Breast epithelium (tissue), 4 donors: ENCODE data around the gene ANKRD39. TPM values are rescaled to one million over a fixed set of nuclear protein-coding genes. Genes with fewer than 3 reads are reported as not detected.

Experiments used
- DNase-seq, 2 donors: peaks; one replicate each; pipeline ENCODE4 v3.0.0-alpha.2; 2019; ENCODE audit warnings: low spot score in 2 of 2
- H3K27ac ChIP-seq, 2 donors: fragments of 200-600 bp; sonication (generic) in 1 of 2; one replicate each; pipeline ENCODE4 v1.5.1; 2016 to 2019; ENCODE audit warnings: mild to moderate bottlenecking in 1 of 2
- H3K27me3 ChIP-seq, 2 donors: fragments of 200-600 bp; sonication (generic) in 1 of 2; one replicate each; pipeline versions ENCODE4 v1.5.1 to v1.6.0; 2017 to 2019; ENCODE audit warnings: control low read depth in 1 of 2, mild to moderate bottlenecking in 1 of 2
- H3K36me3 ChIP-seq: fragments of 200-600 bp; one replicate; pipeline ENCODE4 v1.5.1; 2019
- H3K4me1 ChIP-seq, 2 donors: fragments of 200-600 bp; sonication (generic); one replicate each; pipeline ENCODE4 v1.5.1; 2016 to 2019; ENCODE audit warnings: control low read depth in 1 of 2
- H3K4me3 ChIP-seq, 3 donors: fragments of 200-600 bp; sonication (generic); 1 replicate in 2 of 3; 2 replicates in 1 of 3; pipeline ENCODE4 v1.5.1; 2016 to 2019; ENCODE audit warnings: mild to moderate bottlenecking in 3 of 3, moderate library complexity in 2 of 3
- H3K9me3 ChIP-seq, 2 donors: fragments of 200-600 bp; sonication (generic) in 1 of 2; one replicate each; pipeline ENCODE4 v1.5.1; 2016 to 2019; ENCODE audit warnings: control low read depth in 1 of 2
- POLR2A ChIP-seq: fragments of 450-650 bp; IDR thresholded peaks from one replicate; pipeline ENCODE4 v1.6.1; 2016; ENCODE audit warnings: antibody characterized with exemption, mild to moderate bottlenecking, moderate library complexity
- POLR2AphosphoS5 ChIP-seq, 3 donors: sonication (generic); formaldehyde crosslinking; IDR thresholded peaks; one replicate each; pipeline ENCODE4 v1.6.1; 2017; ENCODE audit warnings: antibody characterized with exemption in 3 of 3
- intact Hi-C: fragments of 100-400 bp; cut with DNase I; formaldehyde crosslinking; loops from one replicate; pipeline ENCODE4 v1.15.1; 2023; ENCODE audit warnings: low total_unique reads
- total RNA-seq, 3 donors: library from RNA; depleted of rRNA; stranded (reverse); fragments of >200 nt; gene quantifications; one replicate each; pipeline ENCODE4 v1.1.0, GENCODE V29; 2016
- TF ChIP-seq, protein P1 (sequence below), 3 donors: fragments of 450-650 bp; IDR thresholded peaks; one replicate each; pipeline ENCODE4 v1.5.1; 2016 to 2017; ENCODE audit warnings: antibody characterized with exemption in 3 of 3, mild to moderate bottlenecking in 3 of 3, moderate library complexity in 3 of 3

Gene ANKRD39, protein sequence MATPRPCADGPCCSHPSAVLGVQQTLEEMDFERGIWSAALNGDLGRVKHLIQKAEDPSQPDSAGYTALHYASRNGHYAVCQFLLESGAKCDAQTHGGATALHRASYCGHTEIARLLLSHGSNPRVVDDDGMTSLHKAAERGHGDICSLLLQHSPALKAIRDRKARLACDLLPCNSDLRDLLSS
- total RNA-seq, result 10 to 100 TPM in 1 of 3 donors, 1 to 10 TPM in 2; 8.8 to 15.8 (median 9.2) TPM

DNA sequence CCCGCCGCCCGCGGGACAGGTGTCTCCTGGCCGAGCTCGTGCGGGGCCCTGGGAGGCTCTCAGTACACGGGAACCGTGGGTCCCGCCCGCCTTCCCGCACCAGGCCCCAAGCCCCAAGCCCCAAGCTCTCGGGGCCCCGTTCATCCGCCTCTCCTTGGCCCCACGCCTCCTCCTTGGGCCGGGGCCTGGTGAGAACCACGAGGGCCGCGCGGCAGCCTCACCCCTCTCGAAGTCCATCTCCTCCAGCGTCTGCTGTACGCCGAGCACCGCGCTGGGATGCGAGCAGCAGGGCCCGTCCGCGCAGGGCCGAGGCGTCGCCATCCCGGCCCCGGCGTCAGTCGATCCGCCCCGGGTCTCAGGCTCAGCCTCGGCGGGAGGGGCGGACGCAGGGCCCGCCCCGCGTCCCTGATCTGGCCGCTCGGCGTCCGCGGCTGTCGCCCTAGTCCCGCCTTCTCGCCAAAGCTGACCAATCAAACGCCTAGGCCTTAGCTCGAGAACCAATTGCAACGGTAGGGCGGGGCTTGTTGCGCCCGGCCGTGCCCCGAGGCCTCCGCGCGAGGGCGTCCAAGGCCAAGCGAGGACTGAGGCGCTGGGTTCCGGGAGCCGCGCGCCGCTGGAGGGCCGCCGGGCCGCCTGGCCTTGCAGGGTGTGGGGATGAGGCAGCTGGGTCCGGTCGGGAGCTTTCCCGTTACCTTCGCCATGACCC lies at the start of gene ANKRD39:
Gene ANKRD39 (minus strand): TSS at position 350 of the 706 bp plus-strand sequence. CDS start 29 bp downstream, at position 321.
- intact Hi-C loops, result no loop called here

DNA sequence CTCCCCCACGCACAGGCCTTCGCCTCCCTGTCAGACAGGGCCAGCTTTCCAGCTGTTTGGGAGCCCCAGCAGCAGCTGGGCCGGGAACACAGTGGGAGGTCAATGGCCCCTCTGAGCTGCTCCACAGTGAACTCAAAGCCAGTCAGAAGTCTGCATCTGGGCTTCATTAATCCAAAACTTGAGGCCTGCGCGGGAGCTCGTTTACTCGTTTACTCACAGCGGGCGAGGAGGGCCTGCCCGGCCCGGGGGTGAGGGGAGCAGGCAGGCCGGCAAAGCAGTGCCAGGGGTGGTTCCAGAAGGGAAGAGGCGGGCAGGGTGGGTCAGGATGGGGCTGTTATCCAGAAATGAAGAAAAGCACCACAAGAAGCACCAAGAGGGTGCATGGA lies 48.9 kb upstream of the ANKRD39 start:
- DNase-seq, result no peak
- Histone ChIP-seq H3K9me3 (no peaks in the 10 kb centered on the region), H3K4me3 (peak overlapping the region; percentile 7 to 47 (median 31)), H3K36me3 (no peaks in the 10 kb centered on the region), H3K4me1 (peaks cover 11 to 20% of the 10 kb centered on the region in 2 donors), H3K27me3 (no peaks in the 10 kb centered on the region), H3K27ac (peak overlapping the region; percentile 91 to 97)
- TF ChIP-seq POLR2AphosphoS5 (IDR thresholded peaks at IDR 0.05) (peak in 1 of 3 donors; percentile 30), POLR2A (no peak)
- TF ChIP-seq, protein P1, sequence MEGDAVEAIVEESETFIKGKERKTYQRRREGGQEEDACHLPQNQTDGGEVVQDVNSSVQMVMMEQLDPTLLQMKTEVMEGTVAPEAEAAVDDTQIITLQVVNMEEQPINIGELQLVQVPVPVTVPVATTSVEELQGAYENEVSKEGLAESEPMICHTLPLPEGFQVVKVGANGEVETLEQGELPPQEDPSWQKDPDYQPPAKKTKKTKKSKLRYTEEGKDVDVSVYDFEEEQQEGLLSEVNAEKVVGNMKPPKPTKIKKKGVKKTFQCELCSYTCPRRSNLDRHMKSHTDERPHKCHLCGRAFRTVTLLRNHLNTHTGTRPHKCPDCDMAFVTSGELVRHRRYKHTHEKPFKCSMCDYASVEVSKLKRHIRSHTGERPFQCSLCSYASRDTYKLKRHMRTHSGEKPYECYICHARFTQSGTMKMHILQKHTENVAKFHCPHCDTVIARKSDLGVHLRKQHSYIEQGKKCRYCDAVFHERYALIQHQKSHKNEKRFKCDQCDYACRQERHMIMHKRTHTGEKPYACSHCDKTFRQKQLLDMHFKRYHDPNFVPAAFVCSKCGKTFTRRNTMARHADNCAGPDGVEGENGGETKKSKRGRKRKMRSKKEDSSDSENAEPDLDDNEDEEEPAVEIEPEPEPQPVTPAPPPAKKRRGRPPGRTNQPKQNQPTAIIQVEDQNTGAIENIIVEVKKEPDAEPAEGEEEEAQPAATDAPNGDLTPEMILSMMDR (IDR thresholded peaks at IDR 0.05), result no peak
- intact Hi-C loops, result no loop called here

More for the DNA sequence above, at the start of gene ANKRD39:
- Histone ChIP-seq H3K4me1 (peaks cover 5 to 6% of the 10 kb centered on the region in 2 donors), H3K4me3 (peak within 1 kb of the TSS; percentile 79 to 94 (median 86)), H3K27ac (peak within 1 kb of the TSS; percentile 78 to 91), H3K27me3 (no peaks in the 10 kb centered on the region), H3K36me3 (no peaks in the 10 kb centered on the region), H3K9me3 (no peaks in the 10 kb centered on the region)
- peak; percentile 98 for DNase-seq
- TF ChIP-seq POLR2A (no peak), POLR2AphosphoS5 (IDR thresholded peaks at IDR 0.05) (peak; percentile 60 to 67 (median 66))
- TF ChIP-seq, protein P1 (IDR thresholded peaks at IDR 0.05), result peak; percentile 65 to 74 (median 66)

DNA sequence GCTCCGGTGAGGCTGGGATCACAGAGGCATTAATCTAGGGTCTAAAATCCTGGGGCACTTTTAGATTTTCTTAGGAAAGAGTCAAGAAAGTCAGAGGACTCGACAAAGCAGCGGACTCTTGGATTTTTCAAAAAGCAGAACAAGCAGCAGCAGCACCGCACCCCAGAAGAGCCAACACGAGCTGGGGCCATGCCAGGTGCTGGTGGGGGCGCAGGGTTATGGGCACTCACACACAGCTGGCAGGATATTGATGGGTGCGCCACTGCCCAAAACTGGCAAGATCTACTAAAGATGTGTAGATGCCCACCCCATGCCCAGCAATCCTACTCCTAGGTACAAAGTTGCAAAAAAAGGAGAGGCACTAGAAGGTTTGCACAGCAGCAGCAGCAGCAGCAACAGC lies 46.0 kb upstream of the ANKRD39 start:
- no peak for DNase-seq
- TF ChIP-seq POLR2AphosphoS5 (IDR thresholded peaks at IDR 0.05) (no peak), POLR2A (no peak)
- TF ChIP-seq, protein P1 (IDR thresholded peaks at IDR 0.05), result no peak
- Histone ChIP-seq H3K36me3 (no peaks in the 10 kb centered on the region), H3K4me1 (peaks cover 11 to 24% of the 10 kb centered on the region in 2 donors), H3K4me3 (no peak overlapping the region), H3K27ac (no peak overlapping the region), H3K9me3 (no peaks in the 10 kb centered on the region), H3K27me3 (no peaks in the 10 kb centered on the region)
- intact Hi-C loops, result no loop called here

DNA sequence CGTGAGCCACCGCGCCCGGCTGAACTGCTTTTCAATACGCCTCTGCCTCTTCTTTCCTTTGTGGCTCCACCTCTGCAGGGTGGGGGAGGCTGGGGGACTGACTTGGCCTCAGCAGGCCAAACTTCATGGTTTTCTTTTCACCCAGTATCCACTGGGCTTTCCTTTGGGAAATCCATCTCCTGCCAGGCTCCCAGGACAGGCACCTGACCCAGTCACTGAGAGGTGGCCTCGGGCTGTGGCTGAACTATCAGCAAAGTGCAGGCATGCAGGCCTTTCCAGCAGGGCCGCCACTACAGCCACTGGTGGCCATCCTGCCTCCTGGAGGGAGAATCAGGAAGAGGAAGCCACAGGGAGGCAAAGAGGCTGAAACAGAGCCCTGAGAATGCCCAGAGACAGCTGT lies 45.5 kb upstream of the ANKRD39 start:
- H3K27ac ChIP-seq, result no peak overlapping the region
- peaks cover 11 to 25% of the 10 kb centered on the region in 2 donors for H3K4me1 ChIP-seq
- no peak overlapping the region for H3K4me3 ChIP-seq
- H3K27me3 ChIP-seq, result no peaks in the 10 kb centered on the region
- TF ChIP-seq POLR2A (no peak), POLR2AphosphoS5 (IDR thresholded peaks at IDR 0.05) (no peak)
- TF ChIP-seq, protein P1 (IDR thresholded peaks at IDR 0.05), result no peak
- H3K9me3 ChIP-seq, result no peaks in the 10 kb centered on the region
- DNase-seq, result no peak
- intact Hi-C loops, result no loop called here
- no peaks in the 10 kb centered on the region for H3K36me3 ChIP-seq

DNA sequence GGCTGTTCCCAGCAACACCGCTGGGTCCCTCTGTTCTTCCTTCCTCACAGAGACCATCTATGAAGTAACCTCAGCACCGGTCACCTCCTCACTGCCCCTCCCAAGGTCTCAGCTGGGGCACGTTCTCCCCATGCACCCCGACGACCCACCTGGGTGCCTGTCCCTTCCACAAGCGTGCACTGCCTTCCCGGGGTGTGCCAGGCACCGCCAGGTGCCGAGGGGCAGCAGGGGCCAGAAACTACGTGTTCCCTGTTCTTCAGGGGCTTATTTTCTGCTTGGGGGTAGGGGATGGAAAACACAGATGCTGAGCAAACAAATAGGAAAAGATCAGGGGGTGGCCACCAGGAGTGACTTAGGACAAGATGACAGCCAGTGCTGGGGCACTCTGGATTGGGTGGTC lies 42.4 kb upstream of the ANKRD39 start:
- H3K4me3 ChIP-seq, result no peak overlapping the region
- intact Hi-C loops, result no loop called here
- H3K4me1 ChIP-seq, result peaks cover 0 to 29% of the 10 kb centered on the region in 2 donors

More for the DNA sequence above, 42.4 kb upstream of the ANKRD39 start:
- Histone ChIP-seq H3K27me3 (no peaks in the 10 kb centered on the region), H3K36me3 (no peaks in the 10 kb centered on the region), H3K27ac (no peak overlapping the region), H3K9me3 (no peaks in the 10 kb centered on the region)
- DNase-seq, result no peak
- TF ChIP-seq POLR2A, result no peak
- no peak for TF ChIP-seq POLR2AphosphoS5 (IDR thresholded peaks at IDR 0.05)
- TF ChIP-seq, protein P1 (IDR thresholded peaks at IDR 0.05), result no peak
